GM23338 (cell line): ENCODE measurements around the gene TMEM190. TPM values are rescaled to one million over a fixed set of nuclear protein-coding genes. Genes with fewer than 3 reads are reported as not detected.

Experiments used
- ATAC-seq: fragments of 200-7000 bp; cut with Tn5 transposase; 3 replicates; pipeline ENCODE4 v1.9.1; 2020
- DNase-seq: peaks from one replicate; pipeline ENCODE4 v3.0.0-alpha.2; 2015; ENCODE audit warnings: low spot score
- H2AFZ ChIP-seq: fragments of 200-600 bp; sonication (generic); 2 replicates; pipeline ENCODE4 v1.8.0; 2016; ENCODE audit warnings: antibody characterized with exemption, mild to moderate bottlenecking, moderate library complexity
- H3F3A ChIP-seq: fragments of 200-600 bp; sonication (generic); replicated peaks from 2 replicates; pipeline ENCODE4 v1.8.0; 2017; ENCODE audit warnings: antibody characterized with exemption, mixed run types, low read depth
- H3K27ac ChIP-seq: fragments of 200-600 bp; sonication (generic); 2 replicates; pipeline ENCODE4 v1.6.1; 2016; ENCODE audit warnings: low read depth
- H3K27me3 ChIP-seq: fragments of 200-600 bp; sonication (generic); 2 replicates; pipeline ENCODE4 v1.8.0; 2016; ENCODE audit warnings: mild to moderate bottlenecking, mixed run types, moderate library complexity; ENCODE audit not compliant: insufficient read depth
- H3K36me3 ChIP-seq: fragments of 200-600 bp; sonication (generic); 2 replicates; pipeline ENCODE4 v1.8.0; 2016; ENCODE audit warnings: mild to moderate bottlenecking; ENCODE audit not compliant: insufficient read depth
- H3K4me1 ChIP-seq: fragments of 200-600 bp; sonication (generic); 2 replicates; pipeline ENCODE4 v1.8.0; 2016; ENCODE audit warnings: mild to moderate bottlenecking, moderate library complexity; ENCODE audit not compliant: insufficient read depth
- H3K4me2 ChIP-seq: fragments of 200-600 bp; sonication (generic); 2 replicates; pipeline ENCODE4 v1.7.1; 2017; ENCODE audit warnings: mixed run types
- H3K4me3 ChIP-seq: fragments of 200-600 bp; sonication (generic); 2 replicates; pipeline ENCODE4 v1.6.1; 2016; ENCODE audit warnings: mixed run types
- H3K79me2 ChIP-seq: fragments of 200-600 bp; sonication (generic); replicated peaks from 2 replicates; pipeline ENCODE4 v1.8.0; 2017; ENCODE audit warnings: mild to moderate bottlenecking; ENCODE audit not compliant: insufficient read depth
- H3K9me2 ChIP-seq: fragments of 200-600 bp; sonication (generic); 2 replicates; pipeline ENCODE4 v1.8.0; 2017; ENCODE audit not compliant: insufficient read depth
- H4K20me1 ChIP-seq: fragments of 200-600 bp; sonication (generic); replicated peaks from 2 replicates; pipeline ENCODE4 v1.8.0; 2017; ENCODE audit warnings: mild to moderate bottlenecking; ENCODE audit not compliant: insufficient read depth
- H3K27ac Mint-ChIP-seq: 2 replicates; pipeline ENCODE4 v1.8.0; 2020; ENCODE audit warnings: inconsistent platforms, mild to moderate bottlenecking, moderate library complexity, mixed read lengths
- H3K27me3 Mint-ChIP-seq: 3 replicates; pipeline ENCODE4 v1.8.0; 2022; ENCODE audit warnings: low read depth, mild to moderate bottlenecking, moderate library complexity, mixed read lengths, inconsistent platforms; ENCODE audit not compliant: insufficient read depth, poor library complexity
- H3K36me3 Mint-ChIP-seq: 3 replicates; pipeline ENCODE4 v1.8.0; 2021; ENCODE audit warnings: low read depth, mild to moderate bottlenecking, inconsistent platforms, moderate library complexity, mixed read lengths
- H3K4me1 Mint-ChIP-seq: 3 replicates; pipeline ENCODE4 v1.8.0; 2020; ENCODE audit warnings: mild to moderate bottlenecking, inconsistent platforms, mixed read lengths
- H3K4me3 Mint-ChIP-seq: 3 replicates; pipeline ENCODE4 v1.8.0; 2021; ENCODE audit warnings: moderate library complexity, mild to moderate bottlenecking, inconsistent platforms, mixed read lengths
- H3K9me3 Mint-ChIP-seq: 3 replicates; pipeline ENCODE4 v1.8.0; 2020; ENCODE audit warnings: moderate library complexity, mild to moderate bottlenecking, inconsistent platforms, mixed read lengths
- CREB1 ChIP-seq: fragments of 250-450 bp; sonication (Bioruptor Pico); IDR thresholded peaks from 2 replicates; pipeline ENCODE4 v1.5.0; 2020; ENCODE audit warnings: low read depth, mild to moderate bottlenecking, moderate library complexity
- ETS1 ChIP-seq: IDR thresholded peaks from 2 replicates; pipeline ENCODE4 v1.6.1; 2016; ENCODE audit warnings: antibody characterized with exemption
- EZH2 ChIP-seq: fragments of 200-600 bp; sonication (generic); IDR thresholded peaks from one replicate; pipeline ENCODE4 v1.8.0; 2017; ENCODE audit warnings: antibody characterized with exemption, mild to moderate bottlenecking, low read depth; ENCODE audit not compliant: unreplicated experiment
- EZH2phosphoT487 ChIP-seq: fragments of 200-600 bp; sonication (generic); IDR thresholded peaks from one replicate; pipeline ENCODE4 v1.8.1; 2018; ENCODE audit warnings: antibody characterized with exemption; ENCODE audit not compliant: unreplicated experiment
- POLR2AphosphoS5 ChIP-seq: IDR thresholded peaks from 2 replicates; pipeline ENCODE4 v1.6.1; 2016; ENCODE audit warnings: antibody characterized with exemption, low read depth
- STAT1 ChIP-seq: IDR thresholded peaks from one replicate; pipeline ENCODE4 v1.6.1; 2016; ENCODE audit warnings: antibody characterized with exemption; ENCODE audit not compliant: unreplicated experiment
- ZNF114 ChIP-seq: fragments of 250-450 bp; sonication (Bioruptor Pico); IDR thresholded peaks from 2 replicates; pipeline ENCODE4 v1.5.0; 2020; ENCODE audit warnings: mild to moderate bottlenecking, moderate library complexity
- ZNF331 ChIP-seq: fragments of 250-450 bp; sonication (Bioruptor Pico); IDR thresholded peaks from 2 replicates; pipeline ENCODE4 v1.5.0; 2020; ENCODE audit warnings: low read depth, mild to moderate bottlenecking, moderate library complexity
- ZNF462 ChIP-seq: fragments of 250-450 bp; sonication (Bioruptor Pico); IDR thresholded peaks from 2 replicates; pipeline ENCODE4 v1.5.0; 2020; ENCODE audit warnings: mild to moderate bottlenecking, moderate library complexity
- polyA plus RNA-seq: library from polyadenylated mRNA; unstranded; fragments of >200 nt; fragmentation: Nextera tagmentation; extraction: Ambion mirVana; gene quantifications from 2 replicates; pipeline ENCODE4 v1.2.1, GENCODE V29; 2016
- total RNA-seq: library from RNA; depleted of rRNA; stranded (reverse); fragments of >200 nt; shearing (Covaris generic); gene quantifications from 2 replicates; pipeline ENCODE4 v1.2.3, GENCODE V29; 2014

TMEM190 gene
- total and polyA plus RNA-seq, 2 experiments from 2014 or later: 4.8 TPM; not detected in 1

- TF ChIP-seq ZNF462 (CRISPR knock-in tag) (no peak), ZNF114 (CRISPR knock-in tag) (no peak), CREB1 (CRISPR knock-in tag) (no peak), STAT1 (no peak), ZNF331 (CRISPR knock-in tag) (no peak), EZH2 (no peak), POLR2AphosphoS5 (no peak), ETS1 (no peak)
Observed at GRCh38 chr19:55402509-55402908, 25.9 kb downstream of the TMEM190 start (continued).

GRCh38 chr19:55405638-55406037 lies 29.0 kb downstream of the TMEM190 start:
- Mint-ChIP-seq H3K4me1 (peaks cover 31% of the 10 kb centered on the region), H3K27me3 (peaks cover 25% of the 10 kb centered on the region), H3K9me3 (peaks cover 28% of the 10 kb centered on the region), H3K4me3 (peak overlapping the region; percentile 91), H3K36me3 (peaks cover 86% of the 10 kb centered on the region), H3K27ac (0 out of 2 replicates have a peak overlapping the region, but pooled peaks have one; percentile 56)
- DNase-seq (no peak), ATAC-seq (no peak)
- no peak overlapping the region for H2AFZ ChIP-seq
- peaks cover 44% of the 10 kb centered on the region for H3K79me2 ChIP-seq
- peaks cover 57% of the 10 kb centered on the region for H4K20me1 ChIP-seq
- H3K27me3 ChIP-seq: no peaks in the 10 kb centered on the region
- peaks cover 55% of the 10 kb centered on the region for H3F3A ChIP-seq
- peaks cover 8% of the 10 kb centered on the region for H3K9me2 ChIP-seq
- H3K4me1 ChIP-seq: peaks cover 21% of the 10 kb centered on the region
- peak overlapping the region; percentile 50; the same call in 1 of the 2 replicates for H3K27ac ChIP-seq
- H3K4me3 ChIP-seq: peak overlapping the region; percentile 94
- peak overlapping the region; percentile 93 for H3K4me2 ChIP-seq
- peaks cover 48% of the 10 kb centered on the region for H3K36me3 ChIP-seq
- TF ChIP-seq EZH2phosphoT487 (no peak), ZNF114 (CRISPR knock-in tag) (no peak), CREB1 (CRISPR knock-in tag) (no peak), ZNF331 (CRISPR knock-in tag) (no peak), POLR2AphosphoS5 (no peak)
